BLaER1 (cell line): ENCODE data around the gene TEKT1.
"Not testable (repeated sequence)": the region's sequence is repeated elsewhere in the genome, so short reads cannot be mapped to it uniquely, and the experiment has no call there.

Experiments used
- H3K27ac ChIP-seq: shearing (Covaris generic); formaldehyde crosslinking; 2 replicates; pipeline ENCODE4 v1.8.1; 2022
- H3K27me3 ChIP-seq: shearing (Covaris generic); formaldehyde crosslinking; 2 replicates; pipeline ENCODE4 v1.8.1; 2022
- H3K36me3 ChIP-seq: shearing (Covaris generic); formaldehyde crosslinking; 2 replicates; pipeline ENCODE4 v1.8.1; 2022
- H3K4me1 ChIP-seq: shearing (Covaris generic); formaldehyde crosslinking; 2 replicates; pipeline ENCODE4 v1.8.1; 2022
- H3K4me2 ChIP-seq: shearing (Covaris generic); formaldehyde crosslinking; 2 replicates; pipeline ENCODE4 v1.8.1; 2022
- H3K4me3 ChIP-seq: shearing (Covaris generic); formaldehyde crosslinking; 2 replicates; pipeline ENCODE4 v1.8.1; 2022
- H3K9ac ChIP-seq: shearing (Covaris generic); formaldehyde crosslinking; 2 replicates; pipeline ENCODE4 v1.8.1; 2022
- H3K9me3 ChIP-seq: shearing (Covaris generic); formaldehyde crosslinking; 2 replicates; pipeline ENCODE4 v1.8.1; 2022
- H4K20me1 ChIP-seq: shearing (Covaris generic); formaldehyde crosslinking; 2 replicates; pipeline ENCODE4 v1.8.1; 2022
- Cebpa-rat ChIP-seq: shearing (Covaris generic); IDR thresholded peaks from 2 replicates; pipeline ENCODE4 v1.8.1; 2022

Gene TEKT1

GRCh38 chr17:6857336-6857735 lies 25.8 kb upstream of the TEKT1 start:
- Histone ChIP-seq H3K9ac (no peak overlapping the region), H4K20me1 (no peaks in the 10 kb centered on the region), H3K4me1 (peaks cover 46% of the 10 kb centered on the region), H3K4me3 (no peak overlapping the region), H3K27me3 (no peaks in the 10 kb centered on the region), H3K27ac (no peak overlapping the region), H3K4me2 (peak overlapping the region; percentile 52), H3K36me3 (no peaks in the 10 kb centered on the region), H3K9me3 (peaks cover 43% of the 10 kb centered on the region)
- TF ChIP-seq Cebpa-rat = no peak

GRCh38 chr17:6856051-6856450 lies 24.5 kb upstream of the TEKT1 start:
- Histone ChIP-seq H3K27me3 (no peaks in the 10 kb centered on the region), H3K9me3 (peaks cover 34% of the 10 kb centered on the region), H4K20me1 (no peaks in the 10 kb centered on the region), H3K4me3 (no peak overlapping the region), H3K4me1 (peaks cover 38% of the 10 kb centered on the region), H3K27ac (no peak overlapping the region), H3K9ac (no peak overlapping the region), H3K36me3 (no peaks in the 10 kb centered on the region), H3K4me2 (no peak overlapping the region)
- TF ChIP-seq Cebpa-rat = no peak

- Histone ChIP-seq H3K9me3 (peaks cover 25% of the 10 kb centered on the region), H3K27ac (no peak overlapping the region), H3K4me3 (no peak overlapping the region), H3K9ac (no peak overlapping the region), H3K4me1 (peaks cover 28% of the 10 kb centered on the region), H4K20me1 (no peaks in the 10 kb centered on the region), H3K27me3 (no peaks in the 10 kb centered on the region), H3K4me2 (no peak overlapping the region), H3K36me3 (no peaks in the 10 kb centered on the region)
- no peak for TF ChIP-seq Cebpa-rat
These were observed 22.4 kb upstream of the TEKT1 start for GRCh38 chr17:6853764-6854442.

- peaks cover 28% of the 10 kb centered on the region for H3K9me3 ChIP-seq
- H4K20me1 ChIP-seq, H3K9ac ChIP-seq, H3K4me3 ChIP-seq, H3K27me3 ChIP-seq, H3K27ac ChIP-seq, H3K4me1 ChIP-seq, H3K36me3 ChIP-seq, H3K4me2 ChIP-seq: not testable (repeated sequence)
These were observed 17.1 kb upstream of the TEKT1 start for GRCh38 chr17:6848545-6849179.

- peaks cover 23% of the 10 kb centered on the region for H3K4me1 ChIP-seq
- H3K4me2 ChIP-seq = not testable (repeated sequence)
These were observed 14.6 kb upstream of the TEKT1 start for GRCh38 chr17:6846138-6846537.

GRCh38 chr17:6844406-6844805 lies 12.9 kb upstream of the TEKT1 start:
- H3K27ac ChIP-seq, H3K27me3 ChIP-seq: not testable (repeated sequence)
- peaks cover 14% of the 10 kb centered on the region for H3K9me3 ChIP-seq

More at GRCh38 chr17:6846138-6846537, 14.6 kb upstream of the TEKT1 start:
- H3K9me3 ChIP-seq = peaks cover 21% of the 10 kb centered on the region
- H3K27ac ChIP-seq, H3K9ac ChIP-seq, H4K20me1 ChIP-seq, H3K36me3 ChIP-seq, H3K4me3 ChIP-seq, H3K27me3 ChIP-seq: not testable (repeated sequence)

GRCh38 chr17:6843241-6843880 lies 11.8 kb upstream of the TEKT1 start:
- H3K27ac ChIP-seq = no peak overlapping the region
- H3K9me3 ChIP-seq = peaks cover 4% of the 10 kb centered on the region; the same call in 1 of the 2 replicates
- no peaks in the 10 kb centered on the region for H3K36me3 ChIP-seq
- H4K20me1 ChIP-seq = no peaks in the 10 kb centered on the region
- H3K4me1 ChIP-seq = peaks cover 23% of the 10 kb centered on the region
- H3K9ac ChIP-seq = no peak overlapping the region
- no peaks in the 10 kb centered on the region for H3K27me3 ChIP-seq
- peak overlapping the region; percentile 44 for H3K4me2 ChIP-seq
- no peak for TF ChIP-seq Cebpa-rat
- no peak overlapping the region for H3K4me3 ChIP-seq

More at GRCh38 chr17:6844406-6844805, 12.9 kb upstream of the TEKT1 start:
- peaks cover 23% of the 10 kb centered on the region for H3K4me1 ChIP-seq
- H3K9ac ChIP-seq, H3K36me3 ChIP-seq, H4K20me1 ChIP-seq, H3K4me3 ChIP-seq: not testable (repeated sequence)
- peak overlapping the region; percentile 44 for H3K4me2 ChIP-seq

- H3K4me1 ChIP-seq = peaks cover 23% of the 10 kb centered on the region
- H3K4me3 ChIP-seq, H3K9ac ChIP-seq, H4K20me1 ChIP-seq, H3K4me2 ChIP-seq, H3K36me3 ChIP-seq, H3K27me3 ChIP-seq, H3K9me3 ChIP-seq, H3K27ac ChIP-seq: not testable (repeated sequence)
These were observed 10.2 kb upstream of the TEKT1 start for GRCh38 chr17:6841769-6842168.

GRCh38 chr17:6830383-6830986 lies 1.0 kb downstream of the TEKT1 start:
- no peak for TF ChIP-seq Cebpa-rat
- Histone ChIP-seq H3K9me3 (no peaks in the 10 kb centered on the region), H3K4me1 (peaks cover 21% of the 10 kb centered on the region), H3K27ac (no peak overlapping the region), H3K4me2 (peak overlapping the region; percentile 90), H3K27me3 (peaks cover 9% of the 10 kb centered on the region; the same call in 1 of the 2 replicates), H3K36me3 (no peaks in the 10 kb centered on the region), H3K9ac (no peak overlapping the region), H4K20me1 (no peaks in the 10 kb centered on the region), H3K4me3 (no peak overlapping the region)

GRCh38 chr17:6823011-6823442 lies 8.5 kb downstream of the TEKT1 start:
- no peak overlapping the region for H3K4me2 ChIP-seq

More at GRCh38 chr17:6823011-6823442, 8.5 kb downstream of the TEKT1 start:
- Histone ChIP-seq H3K4me3 (no peak overlapping the region), H3K36me3 (no peaks in the 10 kb centered on the region), H3K27ac (no peak overlapping the region), H4K20me1 (no peaks in the 10 kb centered on the region), H3K4me1 (no peaks in the 10 kb centered on the region), H3K9me3 (no peaks in the 10 kb centered on the region), H3K9ac (no peak overlapping the region), H3K27me3 (no peaks in the 10 kb centered on the region)
- no peak for TF ChIP-seq Cebpa-rat
